Breast epithelium (tissue), 3 donors: ENCODE data around the gene BTN3A1.

Source experiments
- CTCF ChIP-seq, 3 donors: fragments of 450-650 bp; IDR thresholded peaks; one replicate each; pipeline ENCODE4 v1.5.1; 2016 to 2017; ENCODE audit warnings: antibody characterized with exemption in 3 of 3, mild to moderate bottlenecking in 3 of 3, moderate library complexity in 3 of 3
- POLR2A ChIP-seq: fragments of 450-650 bp; IDR thresholded peaks from one replicate; pipeline ENCODE4 v1.6.1; 2016; ENCODE audit warnings: antibody characterized with exemption, mild to moderate bottlenecking, moderate library complexity

- TF ChIP-seq CTCF (IDR thresholded peaks at IDR 0.05) (no peak), POLR2A (no peak)
Observed at GRCh38 chr6:26430787-26431186, 28.7 kb downstream of the BTN3A1 start.
